Measurements from ENCODE around the gene IGLON5.

GRCh38 chr19:51282335-51282734 lies 29.1 kb upstream of the IGLON5 start:
- TF ChIP-seq GATA2 (IDR thresholded peaks at IDR 0.05; ENCODE audit: low read depth, low read length) (no peak), GATA3 (IDR thresholded peaks at IDR 0.05; ENCODE audit: low read depth, low read length) (no peak)
